ENCODE data around the gene TOR4A. TPM values are rescaled to one million over a fixed set of nuclear protein-coding genes. Genes with fewer than 3 reads are reported as not detected.
"Not testable (repeated sequence)": the region's sequence is repeated elsewhere in the genome, so short reads cannot be mapped to it uniquely, and the experiment has no call there.

TOR4A gene
- total RNA-seq, 6 experiments from 2014 or later, result 58.4 to 76.2 (median 62.2) TPM

- H3K27ac Mint-ChIP-seq, result no peak overlapping the region
- no peak overlapping the region for H3K4me3 Mint-ChIP-seq
- H3K4me1 Mint-ChIP-seq (ENCODE audit: low read depth), result no peaks in the 10 kb centered on the region
- TF ChIP-seq CTCF (IDR thresholded peaks at IDR 0.05), result no peak
- no peak for DNase-seq
- no peaks in the 10 kb centered on the region for H3K27me3 Mint-ChIP-seq (ENCODE audit: insufficient read depth)
- peaks cover 5% of the 10 kb centered on the region for H3K9me3 Mint-ChIP-seq
- no peaks in the 10 kb centered on the region for H3K36me3 Mint-ChIP-seq (ENCODE audit: low read depth)
Observed at GRCh38 chr9:137321726-137322361, 44.3 kb downstream of the TOR4A start.

- no peak for TF ChIP-seq CTCF (IDR thresholded peaks at IDR 0.05)
- H3K4me3 Mint-ChIP-seq, result no peak overlapping the region
Observed at GRCh38 chr9:137323531-137324331, 46.2 kb downstream of the TOR4A start.

GRCh38 chr9:137325124-137325523 is 47.6 kb downstream of the TOR4A start:
- H3K4me1 Mint-ChIP-seq (ENCODE audit: low read depth), result no peaks in the 10 kb centered on the region
- peaks cover 15% of the 10 kb centered on the region for H3K9me3 Mint-ChIP-seq

More at GRCh38 chr9:137323531-137324331, 46.2 kb downstream of the TOR4A start:
- no peak for DNase-seq
- Mint-ChIP-seq H3K27me3 (ENCODE audit: insufficient read depth) (peaks cover 4% of the 10 kb centered on the region; the same call in 1 of the 2 replicates), H3K36me3 (ENCODE audit: low read depth) (no peaks in the 10 kb centered on the region), H3K9me3 (peaks cover 11% of the 10 kb centered on the region), H3K4me1 (ENCODE audit: low read depth) (no peaks in the 10 kb centered on the region), H3K27ac (no peak overlapping the region)

GRCh38 chr9:137325799-137326198 is 48.3 kb downstream of the TOR4A start:
- peaks cover 22% of the 10 kb centered on the region for H3K9me3 Mint-ChIP-seq
- DNase-seq, result no peak
- H3K27ac Mint-ChIP-seq, result no peak overlapping the region
- H3K27me3 Mint-ChIP-seq (ENCODE audit: insufficient read depth), result peaks cover 10% of the 10 kb centered on the region; the same call in 1 of the 2 replicates
- peaks cover 8% of the 10 kb centered on the region; the same call in 1 of the 2 replicates for H3K36me3 Mint-ChIP-seq (ENCODE audit: low read depth)
- TF ChIP-seq CTCF (IDR thresholded peaks at IDR 0.05), result no peak
- H3K4me3 Mint-ChIP-seq, result no peak overlapping the region
- no peaks in the 10 kb centered on the region for H3K4me1 Mint-ChIP-seq (ENCODE audit: low read depth)

More at GRCh38 chr9:137325124-137325523, 47.6 kb downstream of the TOR4A start:
- TF ChIP-seq CTCF (IDR thresholded peaks at IDR 0.05), result no peak
- Mint-ChIP-seq H3K4me3 (no peak overlapping the region), H3K27me3 (ENCODE audit: insufficient read depth) (peaks cover 4% of the 10 kb centered on the region; the same call in 1 of the 2 replicates), H3K27ac (no peak overlapping the region), H3K36me3 (ENCODE audit: low read depth) (peaks cover 3% of the 10 kb centered on the region; the same call in 1 of the 2 replicates)
- DNase-seq, result no peak

GRCh38 chr9:137326445-137327065 is 49.0 kb downstream of the TOR4A start:
- Mint-ChIP-seq H3K36me3 (ENCODE audit: low read depth) (peaks cover 8% of the 10 kb centered on the region; the same call in 1 of the 2 replicates), H3K27me3 (ENCODE audit: insufficient read depth) (peaks cover 10% of the 10 kb centered on the region), H3K4me1 (ENCODE audit: low read depth) (no peaks in the 10 kb centered on the region), H3K4me3 (no peak overlapping the region), H3K27ac (no peak overlapping the region), H3K9me3 (peaks cover 28% of the 10 kb centered on the region)
- DNase-seq, result no peak
- TF ChIP-seq CTCF (IDR thresholded peaks at IDR 0.05), result no peak

- H3K4me1 Mint-ChIP-seq (ENCODE audit: low read depth); H3K36me3 Mint-ChIP-seq (ENCODE audit: low read depth); H3K27me3 Mint-ChIP-seq (ENCODE audit: insufficient read depth); H3K27ac Mint-ChIP-seq; DNase-seq: not testable (repeated sequence)
- Mint-ChIP-seq H3K9me3 (peaks cover 27% of the 10 kb centered on the region), H3K4me3 (peak overlapping the region; percentile 35; the same call in 1 of the 2 replicates)
Observed at GRCh38 chr9:137327641-137328550, 50.4 kb downstream of the TOR4A start.

GRCh38 chr9:137329590-137329989 is 52.1 kb downstream of the TOR4A start:
- H3K9me3 Mint-ChIP-seq, result peaks cover 27% of the 10 kb centered on the region
- not testable (repeated sequence) for H3K36me3 Mint-ChIP-seq (ENCODE audit: low read depth); H3K27ac Mint-ChIP-seq; DNase-seq; H3K4me3 Mint-ChIP-seq
- peaks cover 10% of the 10 kb centered on the region; the same call in 1 of the 2 replicates for H3K4me1 Mint-ChIP-seq (ENCODE audit: low read depth)
- H3K27me3 Mint-ChIP-seq (ENCODE audit: insufficient read depth), result peaks cover 12% of the 10 kb centered on the region
